ENCODE data around the gene GH1. TPM values are rescaled to one million over a fixed set of nuclear protein-coding genes. Genes with fewer than 3 reads are reported as not detected.
"Not testable (repeated sequence)": the region's sequence is repeated elsewhere in the genome, so short reads cannot be mapped to it uniquely, and the experiment has no call there.

The GH1 gene
- total and polyA plus RNA-seq, 3 experiments from 2014 or later: not detected

GRCh38 chr17:63871646-63872365 lies 46.8 kb downstream of the GH1 start:
- H3K36me3 ChIP-seq (ENCODE audit: insufficient read depth, low read length); H3K27ac ChIP-seq (ENCODE audit: low read depth, low read length); H3K9me3 ChIP-seq (ENCODE audit: low read length); H3K36me3 Mint-ChIP-seq; POLR2A ChIA-PET; H3K9me3 Mint-ChIP-seq; DNase-seq; H3K4me3 Mint-ChIP-seq; H3K4me1 ChIP-seq (ENCODE audit: insufficient read depth, low read length); CTCF ChIA-PET; H3K27me3 ChIP-seq (ENCODE audit: insufficient read depth, low read length, poor library complexity, severe bottlenecking); H3K4me1 Mint-ChIP-seq; H3K4me3 ChIP-seq (ENCODE audit: low read length); H3K27me3 Mint-ChIP-seq; H3K27ac Mint-ChIP-seq: not testable (repeated sequence)

DNA sequence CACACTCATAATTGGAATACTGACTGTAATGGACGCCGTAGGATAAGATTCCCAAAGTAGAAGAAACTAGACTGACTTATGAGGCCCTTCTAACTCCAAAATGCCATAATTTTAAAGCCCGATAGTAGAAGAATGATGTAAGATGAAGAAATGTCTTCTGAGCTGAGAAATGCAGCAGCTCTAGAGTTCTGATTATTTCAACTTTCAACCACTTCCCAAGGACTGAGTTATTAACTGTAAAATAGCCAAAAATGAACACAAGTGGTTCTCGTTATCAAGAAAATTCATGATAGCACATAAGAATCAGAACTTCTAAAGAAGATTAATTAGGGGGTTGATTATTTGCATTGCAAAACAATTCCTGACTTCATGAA lies 48.4 kb downstream of the GH1 start:
- H3K4me3 Mint-ChIP-seq; H3K9me3 Mint-ChIP-seq; H3K4me3 ChIP-seq (ENCODE audit: low read length); H3K27ac Mint-ChIP-seq; H3K27me3 Mint-ChIP-seq; POLR2A ChIA-PET; H3K36me3 ChIP-seq (ENCODE audit: insufficient read depth, low read length); H3K27me3 ChIP-seq (ENCODE audit: insufficient read depth, low read length, poor library complexity, severe bottlenecking); H3K9me3 ChIP-seq (ENCODE audit: low read length); H3K27ac ChIP-seq (ENCODE audit: low read depth, low read length); H3K4me1 Mint-ChIP-seq; DNase-seq; H3K4me1 ChIP-seq (ENCODE audit: insufficient read depth, low read length); H3K36me3 Mint-ChIP-seq: not testable (repeated sequence)
- CTCF ChIA-PET: interaction anchor here (1.1 kb wide), 1 partner anchor 12 kb away, joined by 3 read pairs; no protein-coding TSS in a partner anchor

DNA sequence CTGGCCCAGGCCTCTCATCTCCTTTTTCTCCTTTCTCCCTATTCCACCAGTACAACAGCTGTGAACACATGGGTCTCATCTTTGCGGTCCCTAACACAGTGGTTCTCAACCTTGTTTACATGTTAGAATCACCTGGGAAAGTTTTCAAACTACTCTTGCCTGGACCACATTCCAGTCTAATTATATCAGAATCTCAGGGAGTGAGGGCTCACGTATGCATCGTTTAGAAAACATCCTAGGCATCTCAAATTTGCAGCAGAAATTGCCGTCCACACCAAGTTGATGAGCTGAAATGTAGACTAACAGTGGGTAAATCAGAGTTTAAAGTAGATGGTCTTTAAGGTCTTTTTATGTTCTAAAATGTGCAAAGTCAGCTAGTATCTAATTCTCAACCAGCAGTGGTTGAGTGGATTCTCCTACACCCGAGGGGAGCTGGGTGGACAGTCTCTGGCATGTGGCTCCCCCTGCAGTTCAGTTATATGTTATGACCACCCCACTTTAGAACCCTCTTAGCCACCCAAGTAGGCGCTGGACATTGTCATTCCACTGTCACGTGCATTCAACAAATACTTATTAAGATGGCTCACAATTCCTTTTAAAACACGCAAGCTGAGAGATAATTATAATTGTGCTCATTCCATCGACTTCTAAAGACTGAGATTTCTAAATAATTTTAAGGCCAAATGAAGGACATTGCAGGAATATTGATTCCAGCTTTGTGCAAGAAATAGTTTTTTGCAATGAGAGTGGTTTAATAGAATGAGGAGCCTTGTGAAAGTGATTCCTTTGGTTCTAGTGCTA lies 48.9 kb downstream of the GH1 start:
- H3K4me1 ChIP-seq (ENCODE audit: insufficient read depth, low read length); POLR2A ChIA-PET; H3K27me3 ChIP-seq (ENCODE audit: insufficient read depth, low read length, poor library complexity, severe bottlenecking); H3K36me3 ChIP-seq (ENCODE audit: insufficient read depth, low read length); H3K27ac Mint-ChIP-seq; H3K9me3 Mint-ChIP-seq; H3K27ac ChIP-seq (ENCODE audit: low read depth, low read length); H3K27me3 Mint-ChIP-seq; DNase-seq; H3K4me3 ChIP-seq (ENCODE audit: low read length); H3K4me3 Mint-ChIP-seq; H3K36me3 Mint-ChIP-seq; H3K9me3 ChIP-seq (ENCODE audit: low read length); H3K4me1 Mint-ChIP-seq: not testable (repeated sequence)
- CTCF ChIA-PET: interaction anchor here (1.1 kb wide), 1 partner anchor 11 kb away, joined by 3 read pairs; no protein-coding TSS in a partner anchor

Other genes with a start within 250 kb of the GH1 start
- 100 to 1,000 TPM; 236 to 240 TPM for gene LIMD2, start 218.7 kb downstream of the GH1 start, total RNA-seq
- gene LIMD2, start 218.7 kb downstream of the GH1 start, polyA plus RNA-seq: 495 TPM
- gene STRADA, start 177.0 kb downstream of the GH1 start, total RNA-seq: 10 to 100 TPM; 56.7 to 57.2 TPM
- gene STRADA, start 177.0 kb downstream of the GH1 start, polyA plus RNA-seq: 22.8 TPM
- gene CCDC47, start 145.2 kb downstream of the GH1 start, total RNA-seq: 10 to 100 TPM; 93.0 to 94.5 TPM
- 49.6 TPM for gene CCDC47, start 145.2 kb downstream of the GH1 start, polyA plus RNA-seq
- gene DDX42, start 144.7 kb downstream of the GH1 start, total RNA-seq: 100 to 1,000 TPM; 103 to 122 TPM
- gene DDX42, start 144.7 kb downstream of the GH1 start, polyA plus RNA-seq: 16.9 TPM
- 100 to 1,000 TPM; 208 to 212 TPM for gene PSMC5, start 91.4 kb downstream of the GH1 start, total RNA-seq
- 201 TPM for gene PSMC5, start 91.4 kb downstream of the GH1 start, polyA plus RNA-seq
- 100 to 1,000 TPM in 1 of 2 experiments, 10 to 100 TPM in 1; 98.1 to 102 TPM for gene FTSJ3, start 91.2 kb downstream of the GH1 start, total RNA-seq
- gene FTSJ3, start 91.2 kb downstream of the GH1 start, polyA plus RNA-seq: 34.8 TPM
- gene SMARCD2, start 76.2 kb downstream of the GH1 start, total RNA-seq: 100 to 1,000 TPM in 1 of 2 experiments, 10 to 100 TPM in 1; 96.8 to 107 TPM
- 121 TPM for gene SMARCD2, start 76.2 kb downstream of the GH1 start, polyA plus RNA-seq
- not detected for gene CSH2, start 45.2 kb downstream of the GH1 start, total RNA-seq
- not detected for gene CSH2, start 45.2 kb downstream of the GH1 start, polyA plus RNA-seq
- not detected for gene GH2, start 36.9 kb downstream of the GH1 start, total RNA-seq
- not detected for gene GH2, start 36.9 kb downstream of the GH1 start, polyA plus RNA-seq
- not detected for gene CSH1, start 22.3 kb downstream of the GH1 start, total RNA-seq
- gene CSH1, start 22.3 kb downstream of the GH1 start, polyA plus RNA-seq: not detected
- not detected for gene CSHL1, start 7.6 kb downstream of the GH1 start, total RNA-seq
- not detected for gene CSHL1, start 7.6 kb downstream of the GH1 start, polyA plus RNA-seq
- 10 to 100 TPM; 18.1 to 22.2 TPM for gene CD79B, start 13.5 kb upstream of the GH1 start, total RNA-seq
- 36.9 TPM for gene CD79B, start 13.5 kb upstream of the GH1 start, polyA plus RNA-seq
- gene SCN4A, start 54.1 kb upstream of the GH1 start, total RNA-seq: under 1 TPM; 0.04 TPM
- not detected for gene SCN4A, start 54.1 kb upstream of the GH1 start, polyA plus RNA-seq
- gene PRR29, start 79.5 kb upstream of the GH1 start, total RNA-seq: under 1 TPM; 0.24 to 0.51 TPM
- gene PRR29, start 79.5 kb upstream of the GH1 start, polyA plus RNA-seq: 4.1 TPM
- gene ICAM2, start 101.8 kb upstream of the GH1 start, total RNA-seq: 10 to 100 TPM; 77.4 to 80.7 TPM
- 301 TPM for gene ICAM2, start 101.8 kb upstream of the GH1 start, polyA plus RNA-seq
- 10 to 100 TPM; 24.7 to 25.5 TPM for gene ERN1, start 211.3 kb upstream of the GH1 start, total RNA-seq
- gene ERN1, start 211.3 kb upstream of the GH1 start, polyA plus RNA-seq: 92.1 TPM

Data from CD8-positive, alpha-beta memory T cell (primary cell).